HG02610 (cell line): ENCODE data around the gene CSH2.
"Not testable (repeated sequence)": the region's sequence is repeated elsewhere in the genome, so short reads cannot be mapped to it uniquely, and the experiment has no call there.

Experiments
- ATAC-seq: cut with Tn5 transposase; IDR thresholded peaks from one replicate; pipeline ENCODE4 v1.9.1; 2021; ENCODE audit warnings: mild to moderate bottlenecking, moderate library complexity; ENCODE audit not compliant: unreplicated experiment

The CSH2 gene

DNA sequence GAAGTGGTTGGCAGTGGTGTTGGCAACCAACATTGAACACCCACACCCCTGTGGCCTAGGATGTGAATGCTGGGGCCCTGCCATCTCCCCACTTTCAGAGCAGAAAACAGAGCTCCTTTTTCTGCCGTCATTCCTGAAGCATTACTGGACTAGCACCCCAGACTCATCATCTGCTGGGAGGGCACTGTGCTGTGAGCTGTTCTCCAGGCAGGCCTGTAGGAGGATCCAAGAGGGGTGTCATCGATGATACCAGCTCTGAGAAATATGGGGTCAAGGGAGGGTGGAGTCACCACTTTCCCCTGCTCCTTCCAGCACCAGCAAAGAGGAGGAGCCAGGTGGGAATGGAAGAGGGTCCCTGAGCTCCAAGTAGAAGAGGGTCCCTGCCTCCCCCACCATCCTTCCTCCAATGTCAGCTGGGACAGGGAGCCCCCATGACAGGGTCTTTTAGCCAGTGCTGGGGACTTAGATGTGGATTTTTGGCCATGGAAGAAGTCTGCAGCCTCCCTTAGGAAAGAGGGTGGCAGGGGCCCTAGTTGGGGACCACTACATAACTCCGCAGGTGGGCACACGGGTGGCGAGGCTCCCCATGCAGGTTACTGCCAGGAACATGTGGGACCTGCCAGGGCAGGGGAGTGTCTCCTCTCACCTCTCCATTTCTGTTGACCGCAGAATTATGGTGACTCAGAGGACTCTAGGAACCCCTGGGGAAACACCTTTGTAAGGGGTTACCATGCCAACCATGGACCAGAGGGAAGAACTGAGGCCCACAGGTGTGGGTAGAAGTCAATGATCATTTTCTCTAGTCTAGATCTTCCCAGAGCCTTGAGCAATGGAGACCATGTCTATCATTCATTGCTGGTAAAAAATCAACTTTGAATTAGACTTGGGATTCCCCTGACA is 25.7 kb upstream of the CSH2 start:
- ATAC-seq = not testable (repeated sequence)

DNA sequence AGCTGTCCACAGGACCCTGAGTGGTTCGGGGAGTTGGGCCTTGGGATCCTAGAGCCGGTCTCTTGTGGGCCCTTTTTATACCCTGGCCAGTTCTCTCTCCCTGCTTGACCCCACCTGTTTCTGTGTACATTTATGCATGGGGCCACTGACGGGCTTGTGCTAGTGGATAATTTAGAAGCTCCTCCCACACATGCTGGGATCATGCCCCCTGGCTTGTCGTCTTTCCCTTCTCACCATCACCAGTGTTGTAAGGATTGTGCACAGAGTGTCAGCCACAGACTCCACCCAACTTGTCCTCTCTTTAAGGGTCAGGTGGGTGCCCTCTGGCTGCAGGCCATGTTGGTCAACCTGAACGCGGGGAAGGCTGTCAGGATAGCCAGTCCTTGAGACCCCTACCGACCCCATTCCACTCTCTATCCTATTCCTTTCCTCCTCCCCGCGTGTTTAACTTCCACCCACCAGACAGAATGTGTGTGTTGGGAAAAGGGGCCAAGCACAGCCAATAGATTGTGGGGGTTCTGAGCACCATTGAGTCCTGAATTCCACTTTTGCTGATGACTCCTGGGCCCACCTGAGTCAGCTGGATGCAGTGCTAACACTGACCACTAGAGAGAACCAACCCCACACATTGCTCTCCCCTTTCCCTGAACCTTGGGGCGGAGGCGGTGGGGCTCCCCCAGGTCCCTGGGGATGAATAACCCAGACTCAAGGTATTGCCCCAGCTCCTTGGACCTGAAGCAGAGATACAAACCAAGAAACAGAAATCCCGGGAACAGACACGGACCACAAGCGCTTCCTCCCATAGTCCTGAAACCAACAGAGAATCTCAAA is 23.3 kb upstream of the CSH2 start, which contains the start of gene CSH1:
CSH1 (minus strand) TSS at position 51 of the 831 bp plus-strand sequence. CDS start 63 bp downstream, outside the sequence.
- ATAC-seq = not testable (repeated sequence)

DNA sequence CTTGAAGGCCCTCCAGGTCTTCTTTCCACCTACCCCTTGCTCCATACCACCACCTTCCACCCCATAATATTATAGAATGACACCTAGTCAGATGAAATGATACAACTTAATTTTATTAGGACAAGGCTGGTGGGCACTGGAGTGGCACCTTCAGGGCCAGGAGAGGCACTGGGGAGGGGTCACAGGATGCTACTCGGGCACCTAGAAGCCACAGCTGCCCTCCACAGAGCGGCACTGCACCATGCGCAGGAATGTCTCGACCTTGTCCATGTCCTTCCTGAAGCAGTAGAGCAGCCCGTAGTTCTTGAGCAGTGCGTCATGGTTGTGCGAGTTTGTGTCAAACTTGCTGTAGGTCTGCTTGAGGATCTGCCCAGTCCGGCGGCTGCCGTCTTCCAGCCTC is 21.3 kb upstream of the CSH2 start:
- ATAC-seq = not testable (repeated sequence)

DNA sequence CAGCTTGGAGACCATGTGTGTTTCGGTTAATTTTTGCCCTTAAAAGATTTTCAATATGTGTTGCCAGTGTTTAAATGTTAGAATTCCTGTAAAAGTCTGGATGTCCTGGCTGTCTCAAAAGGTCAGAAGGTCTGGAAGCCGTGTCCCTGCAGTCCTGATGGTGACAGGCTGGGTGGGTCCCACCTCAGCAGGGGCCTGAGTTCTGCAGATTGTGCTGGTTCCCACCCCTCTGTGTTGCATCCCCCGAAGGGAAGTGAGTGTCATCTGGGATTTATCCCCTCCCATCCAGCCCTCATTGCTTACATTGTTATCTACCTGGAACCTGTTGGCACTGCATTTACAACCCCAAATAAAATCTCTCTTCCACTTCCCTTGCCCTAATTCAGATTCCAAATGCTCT is 20.5 kb upstream of the CSH2 start:
- not testable (repeated sequence) for ATAC-seq

DNA sequence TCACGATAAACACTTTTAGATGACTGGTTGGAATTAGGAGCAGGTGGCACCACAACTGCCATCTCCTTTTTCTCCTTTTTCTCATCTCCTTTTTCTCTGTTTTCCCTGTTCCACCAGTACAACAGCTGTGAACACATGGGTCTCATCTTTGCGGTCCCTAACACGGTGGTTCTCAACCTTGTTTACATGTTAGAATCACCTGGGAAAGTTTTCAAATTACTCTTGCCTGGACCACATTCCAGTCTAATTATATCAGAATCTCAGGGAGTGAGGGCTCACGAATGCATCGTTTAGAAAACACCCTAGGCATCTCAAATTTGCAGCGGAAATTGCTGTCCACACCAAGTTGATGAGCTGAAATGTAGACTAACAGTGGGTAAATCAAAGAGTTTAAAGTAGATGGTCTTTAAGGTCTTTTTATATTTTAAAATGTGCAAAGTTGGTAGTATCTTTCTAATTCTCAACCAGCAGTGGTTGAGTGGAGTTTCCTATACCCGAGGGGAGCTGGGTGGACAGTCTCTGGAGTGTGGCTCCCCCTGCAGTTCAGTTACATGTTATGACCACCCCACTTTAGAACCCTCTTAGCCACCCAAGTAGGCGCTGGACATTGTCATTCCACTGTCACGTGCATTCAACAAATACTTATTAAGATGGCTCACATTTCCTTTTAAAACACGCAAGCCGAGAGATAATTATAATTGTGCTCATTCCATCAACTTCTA is 19.0 kb upstream of the CSH2 start:
- ATAC-seq = not testable (repeated sequence)

DNA sequence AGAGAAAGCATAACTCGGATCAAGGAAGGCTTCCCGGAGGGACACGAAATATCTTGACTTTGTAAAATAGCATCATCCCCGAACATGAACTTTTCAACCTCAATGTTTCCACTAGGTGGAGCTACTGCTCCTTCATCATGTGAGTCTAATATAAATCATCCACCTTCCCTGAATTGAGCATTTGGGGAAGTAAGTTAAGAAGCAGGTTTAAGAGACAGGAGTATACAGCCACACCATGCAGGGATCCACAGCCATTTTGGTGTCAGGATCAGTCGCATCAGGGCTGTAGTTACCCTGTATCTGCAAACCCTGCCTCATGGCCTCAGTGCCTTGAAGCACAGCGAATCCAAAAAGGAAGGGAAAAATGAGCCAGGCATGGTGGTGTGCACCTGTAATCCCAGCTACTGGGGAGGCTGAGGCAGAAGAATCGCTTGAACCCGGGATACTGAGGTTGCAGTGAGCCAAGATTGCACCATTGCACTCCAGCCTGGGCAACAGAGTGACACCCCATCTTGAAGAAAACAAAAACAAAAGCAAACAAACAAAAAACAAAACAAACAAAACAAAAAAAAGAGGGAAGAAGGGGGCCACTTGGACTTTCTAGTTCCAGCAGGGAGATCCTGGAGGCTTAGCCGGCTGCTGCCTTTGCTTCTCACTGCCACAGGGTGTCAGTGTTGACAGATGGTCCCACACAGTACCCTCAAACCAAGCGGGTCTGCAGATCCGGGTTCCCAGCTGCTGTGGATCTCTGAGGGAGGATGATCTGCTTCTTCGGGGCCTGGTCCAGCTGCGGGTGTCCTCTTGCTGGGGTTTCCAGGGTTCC is 15.8 kb upstream of the CSH2 start:
- ATAC-seq = not testable (repeated sequence)

DNA sequence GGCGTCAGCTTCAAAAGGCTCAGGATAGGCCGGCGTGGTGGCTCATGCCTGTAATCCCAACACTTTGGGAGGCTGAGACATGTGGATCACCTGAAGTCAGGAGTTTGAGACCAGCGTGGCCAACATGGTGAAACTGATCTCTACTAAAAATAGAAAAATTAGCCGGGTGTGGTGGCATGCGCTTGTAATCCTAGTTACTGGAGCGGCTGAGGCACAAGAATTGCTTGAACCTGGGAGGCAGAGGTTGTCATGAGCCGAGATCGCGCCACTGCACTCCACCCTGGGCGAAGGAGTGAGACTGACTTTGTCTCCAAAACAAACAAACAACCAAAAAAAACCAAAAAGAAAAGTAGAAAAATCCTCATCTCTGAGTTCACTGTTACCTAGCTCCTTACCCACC is 11.6 kb upstream of the CSH2 start:
- ATAC-seq = not testable (repeated sequence)

DNA sequence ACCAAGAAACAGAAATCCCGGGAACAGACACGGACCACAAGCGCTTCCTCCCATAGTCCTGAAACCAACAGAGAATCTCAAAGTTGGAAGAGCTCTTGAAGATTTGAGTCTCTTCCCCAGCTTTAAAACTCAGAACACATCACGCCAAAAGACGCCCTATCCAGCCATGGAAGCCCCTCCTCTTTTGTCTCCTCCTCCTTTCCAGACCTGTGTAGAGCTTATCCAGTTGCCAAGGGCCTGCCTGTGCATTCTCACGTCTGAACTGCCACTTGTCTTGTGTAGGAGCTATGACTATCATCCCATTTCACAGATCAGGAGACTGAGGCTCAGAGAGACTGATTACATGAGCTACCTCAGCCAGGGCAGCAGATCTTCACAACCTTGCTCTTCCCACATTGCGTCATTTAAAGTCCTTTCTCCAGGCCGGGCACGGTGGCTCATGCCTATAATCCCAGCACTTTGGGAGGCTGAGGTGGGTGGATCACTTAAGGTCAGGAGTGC is 9.2 kb upstream of the CSH2 start:
- not testable (repeated sequence) for ATAC-seq

DNA sequence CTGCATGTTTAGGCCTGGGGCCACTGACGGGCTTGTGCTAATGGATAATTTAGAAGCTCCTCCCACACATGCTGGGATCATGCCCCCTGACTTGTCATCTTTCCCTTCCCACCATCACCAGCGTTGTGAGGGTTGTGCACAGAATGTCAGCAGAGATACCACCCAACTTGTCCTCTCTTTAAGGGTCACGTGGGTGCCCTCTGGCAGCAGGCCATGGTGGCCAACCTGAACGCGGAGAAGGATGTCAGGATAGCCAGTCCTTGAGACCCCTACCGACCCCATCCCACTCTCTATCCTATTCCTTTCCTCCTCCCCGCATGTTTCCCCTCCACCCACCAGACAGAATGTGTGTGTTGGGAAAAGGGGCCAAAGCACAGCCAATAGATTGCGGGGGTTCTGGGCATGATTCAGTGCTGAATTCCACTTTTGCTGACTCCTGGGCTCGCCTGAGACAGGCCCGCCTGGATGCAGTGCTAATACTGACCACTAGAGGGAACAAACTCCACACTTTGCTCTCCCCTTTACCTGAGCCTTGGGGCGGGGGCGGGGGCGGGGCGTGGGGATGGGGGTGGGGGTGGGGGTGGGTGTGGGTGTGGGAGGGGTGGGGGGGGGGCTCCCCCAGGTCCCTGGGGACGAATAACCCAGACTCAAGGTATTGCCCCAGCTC is 8.6 kb upstream of the CSH2 start, which contains the start of gene GH2:
GH2 (minus strand) TSS at position 10 of the 667 bp plus-strand sequence. CDS start 143 bp downstream, outside the sequence.
- no peak for ATAC-seq

DNA sequence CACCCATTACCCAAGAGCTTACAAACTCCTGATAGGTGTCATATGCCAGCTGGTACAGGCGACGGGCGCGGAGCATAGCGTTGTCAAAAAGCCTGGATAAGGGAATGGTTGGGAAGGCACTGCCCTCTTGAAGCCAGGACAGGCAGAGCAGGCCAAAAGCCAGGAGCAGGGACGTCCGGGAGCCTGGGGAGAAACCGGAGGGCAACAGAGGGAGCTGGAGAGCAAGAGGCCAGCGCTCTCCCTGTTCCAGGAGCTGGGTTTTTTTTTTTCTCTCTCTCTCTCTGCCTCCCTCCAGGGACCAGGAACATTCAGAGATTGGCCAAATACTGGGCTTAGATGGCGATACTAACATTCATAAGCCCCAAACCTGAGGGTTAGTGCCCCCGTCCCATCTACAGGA is 7.9 kb upstream of the CSH2 start:
- not testable (repeated sequence) for ATAC-seq

DNA sequence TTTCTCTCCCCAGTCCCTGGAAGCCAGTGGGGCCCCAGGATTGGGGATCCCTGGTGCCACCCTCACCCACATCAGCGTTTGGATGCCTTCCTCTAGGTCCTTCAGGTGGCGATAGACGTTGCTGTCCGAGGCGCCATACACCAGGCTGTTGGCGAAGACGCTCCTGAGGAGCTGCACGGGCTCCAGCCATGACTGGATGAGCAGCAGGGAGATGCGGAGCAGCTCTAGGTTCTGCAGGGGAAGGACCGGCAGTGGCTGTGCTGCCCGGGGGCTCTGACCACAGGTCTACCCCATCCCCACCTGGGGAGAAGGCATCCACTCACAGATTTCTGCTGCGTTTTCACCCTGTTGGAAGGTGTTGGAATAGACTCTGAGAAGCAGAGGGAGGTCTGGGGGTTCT is 7.2 kb upstream of the CSH2 start:
- no peak for ATAC-seq

DNA sequence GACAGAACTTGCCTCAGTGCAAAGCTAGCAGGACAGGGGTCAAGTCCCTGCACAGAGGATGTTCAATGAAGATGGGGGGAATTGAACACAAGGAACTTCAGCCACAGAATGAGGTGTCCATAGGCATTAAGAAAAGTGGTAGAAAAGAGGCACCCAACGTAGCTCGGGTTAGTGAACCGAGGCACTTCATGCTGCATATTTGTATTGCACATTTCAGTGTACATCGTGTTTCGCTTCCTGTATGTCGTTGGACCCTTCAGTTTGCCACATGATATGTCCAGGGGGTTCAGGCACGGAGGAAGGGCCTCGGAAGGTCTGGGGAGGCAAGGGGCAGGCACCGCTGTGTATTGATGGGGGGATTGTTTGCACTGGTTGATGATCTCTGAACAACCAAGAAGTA is 4.9 kb upstream of the CSH2 start:
- not testable (repeated sequence) for ATAC-seq

DNA sequence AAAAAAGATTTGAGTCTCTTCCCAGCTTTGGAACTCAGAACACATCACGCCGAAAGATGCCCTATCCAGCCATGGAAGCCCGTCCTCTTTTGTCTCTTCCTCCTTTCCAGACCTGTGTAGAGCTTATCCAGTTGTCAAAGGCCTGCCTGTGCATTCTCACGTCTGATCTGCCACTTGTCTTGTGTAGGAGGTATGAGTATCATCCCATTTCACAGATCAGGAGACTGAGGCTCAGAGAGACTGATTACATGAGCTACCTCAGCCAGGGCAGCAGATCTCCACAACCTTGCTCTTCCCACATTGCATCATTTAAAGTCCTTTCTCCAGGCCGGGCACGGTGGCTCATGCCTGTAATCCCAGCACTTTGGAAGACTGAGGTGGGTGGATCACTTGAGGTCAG is 1.2 kb upstream of the CSH2 start:
- not testable (repeated sequence) for ATAC-seq

DNA sequence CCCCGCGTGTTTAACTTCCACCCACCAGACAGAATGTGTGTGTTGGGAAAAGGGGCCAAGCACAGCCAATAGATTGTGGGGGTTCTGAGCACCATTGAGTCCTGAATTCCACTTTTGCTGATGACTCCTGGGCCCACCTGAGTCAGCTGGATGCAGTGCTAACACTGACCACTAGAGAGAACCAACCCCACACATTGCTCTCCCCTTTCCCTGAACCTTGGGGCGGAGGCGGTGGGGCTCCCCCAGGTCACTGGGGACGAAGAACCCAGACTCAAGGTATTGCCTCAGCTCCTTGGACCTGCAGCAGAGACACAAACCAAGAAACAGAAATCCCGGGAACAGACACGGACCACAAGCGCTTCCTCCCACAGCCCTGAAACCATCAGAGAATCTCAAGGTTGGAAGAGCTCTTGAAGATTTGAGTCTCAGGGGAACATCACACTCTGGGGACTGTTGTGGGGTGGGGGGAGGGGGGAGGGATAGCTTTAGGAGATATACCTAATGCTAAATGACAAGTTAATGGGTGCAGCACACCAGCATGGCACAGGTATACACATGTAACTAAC is 667 bp upstream of the CSH2 start:
- ATAC-seq = not testable (repeated sequence)

DNA sequence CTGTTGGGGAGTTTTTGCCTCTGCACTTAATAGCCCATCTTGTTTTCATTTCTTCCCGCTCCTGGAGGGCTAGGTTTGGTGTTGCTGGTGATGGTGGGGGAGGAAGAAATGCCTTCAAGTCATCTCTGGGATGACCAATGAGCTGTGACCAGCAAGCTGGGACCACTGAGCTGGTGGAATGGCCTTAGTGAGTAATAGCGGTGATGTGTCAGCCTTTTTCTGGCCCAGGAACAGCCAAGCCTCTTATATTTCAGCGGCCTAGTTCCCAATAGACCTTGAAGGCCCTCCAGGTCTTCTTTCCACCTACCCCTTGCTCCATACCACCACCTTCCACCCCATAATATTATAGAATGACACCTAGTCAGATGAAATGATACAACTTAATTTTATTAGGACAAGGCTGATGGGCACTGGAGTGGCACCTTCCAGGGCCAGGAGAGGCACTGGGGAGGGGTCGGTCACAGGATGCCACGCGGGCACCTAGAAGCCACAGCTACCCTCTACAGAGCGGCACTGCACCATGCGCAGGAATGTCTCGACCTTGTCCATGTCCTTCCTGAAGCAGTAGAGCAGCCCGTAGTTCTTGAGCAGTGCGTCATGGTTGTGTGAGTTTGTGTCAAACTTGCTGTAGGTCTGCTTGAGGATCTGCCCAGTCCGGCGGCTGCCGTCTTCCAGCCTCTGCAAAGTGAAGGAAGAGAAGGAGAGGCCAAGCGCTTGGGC is 1.7 kb downstream of the CSH2 start:
- ATAC-seq = not testable (repeated sequence)

DNA sequence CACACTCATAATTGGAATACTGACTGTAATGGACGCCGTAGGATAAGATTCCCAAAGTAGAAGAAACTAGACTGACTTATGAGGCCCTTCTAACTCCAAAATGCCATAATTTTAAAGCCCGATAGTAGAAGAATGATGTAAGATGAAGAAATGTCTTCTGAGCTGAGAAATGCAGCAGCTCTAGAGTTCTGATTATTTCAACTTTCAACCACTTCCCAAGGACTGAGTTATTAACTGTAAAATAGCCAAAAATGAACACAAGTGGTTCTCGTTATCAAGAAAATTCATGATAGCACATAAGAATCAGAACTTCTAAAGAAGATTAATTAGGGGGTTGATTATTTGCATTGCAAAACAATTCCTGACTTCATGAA is 3.2 kb downstream of the CSH2 start:
- not testable (repeated sequence) for ATAC-seq

DNA sequence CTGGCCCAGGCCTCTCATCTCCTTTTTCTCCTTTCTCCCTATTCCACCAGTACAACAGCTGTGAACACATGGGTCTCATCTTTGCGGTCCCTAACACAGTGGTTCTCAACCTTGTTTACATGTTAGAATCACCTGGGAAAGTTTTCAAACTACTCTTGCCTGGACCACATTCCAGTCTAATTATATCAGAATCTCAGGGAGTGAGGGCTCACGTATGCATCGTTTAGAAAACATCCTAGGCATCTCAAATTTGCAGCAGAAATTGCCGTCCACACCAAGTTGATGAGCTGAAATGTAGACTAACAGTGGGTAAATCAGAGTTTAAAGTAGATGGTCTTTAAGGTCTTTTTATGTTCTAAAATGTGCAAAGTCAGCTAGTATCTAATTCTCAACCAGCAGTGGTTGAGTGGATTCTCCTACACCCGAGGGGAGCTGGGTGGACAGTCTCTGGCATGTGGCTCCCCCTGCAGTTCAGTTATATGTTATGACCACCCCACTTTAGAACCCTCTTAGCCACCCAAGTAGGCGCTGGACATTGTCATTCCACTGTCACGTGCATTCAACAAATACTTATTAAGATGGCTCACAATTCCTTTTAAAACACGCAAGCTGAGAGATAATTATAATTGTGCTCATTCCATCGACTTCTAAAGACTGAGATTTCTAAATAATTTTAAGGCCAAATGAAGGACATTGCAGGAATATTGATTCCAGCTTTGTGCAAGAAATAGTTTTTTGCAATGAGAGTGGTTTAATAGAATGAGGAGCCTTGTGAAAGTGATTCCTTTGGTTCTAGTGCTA is 3.8 kb downstream of the CSH2 start:
- ATAC-seq = not testable (repeated sequence)
